HG02798 (cell line): ENCODE results near the gene GBF1.

ENCODE experiments used
- ATAC-seq: cut with Tn5 transposase; IDR thresholded peaks from one replicate; pipeline ENCODE4 v1.9.1; 2021; ENCODE audit warnings: mild to moderate bottlenecking; ENCODE audit not compliant: unreplicated experiment, poor library complexity

GBF1 gene

GRCh38 chr10:102262744-102263370 lies 17.5 kb downstream of the GBF1 start:
- no peak for ATAC-seq

GRCh38 chr10:102264371-102264770 lies 19.0 kb downstream of the GBF1 start:
- no peak for ATAC-seq

- no peak for ATAC-seq
These were observed 21.3 kb downstream of the GBF1 start for GRCh38 chr10:102266670-102267069.

- ATAC-seq = no peak
These were observed 22.4 kb downstream of the GBF1 start for GRCh38 chr10:102267748-102268147.

GRCh38 chr10:102268375-102268888 lies 23.1 kb downstream of the GBF1 start:
- no peak for ATAC-seq

- no peak for ATAC-seq
These were observed 23.7 kb downstream of the GBF1 start for GRCh38 chr10:102269017-102269416.

- no peak for ATAC-seq
These were observed 28.7 kb downstream of the GBF1 start for GRCh38 chr10:102274062-102274461.

- no peak for ATAC-seq
These were observed 30.0 kb downstream of the GBF1 start for GRCh38 chr10:102275343-102275742.

- ATAC-seq = no peak
These were observed 33.8 kb downstream of the GBF1 start for GRCh38 chr10:102279104-102279503.

GRCh38 chr10:102280397-102281101 lies 35.2 kb downstream of the GBF1 start:
- ATAC-seq = no peak

- ATAC-seq = no peak
These were observed 35.8 kb downstream of the GBF1 start for GRCh38 chr10:102281102-102281487.

GRCh38 chr10:102283488-102283887 lies 38.2 kb downstream of the GBF1 start:
- no peak for ATAC-seq

- ATAC-seq = no peak
These were observed 38.6 kb downstream of the GBF1 start for GRCh38 chr10:102283890-102284289.

GRCh38 chr10:102284531-102284930 lies 39.2 kb downstream of the GBF1 start:
- no peak for ATAC-seq

- no peak for ATAC-seq
These were observed 39.8 kb downstream of the GBF1 start for GRCh38 chr10:102285133-102285532.

GRCh38 chr10:102286216-102286615 lies 40.9 kb downstream of the GBF1 start:
- ATAC-seq = no peak

GRCh38 chr10:102287538-102287937 lies 42.2 kb downstream of the GBF1 start:
- ATAC-seq = no peak

GRCh38 chr10:102287991-102288390 lies 42.7 kb downstream of the GBF1 start:
- no peak for ATAC-seq

- ATAC-seq = no peak
These were observed 44.0 kb downstream of the GBF1 start for GRCh38 chr10:102289356-102289755.

- no peak for ATAC-seq
These were observed 44.5 kb downstream of the GBF1 start for GRCh38 chr10:102289840-102290239.

GRCh38 chr10:102291221-102291905 lies 46.0 kb downstream of the GBF1 start:
- ATAC-seq = no peak
